MM.1S (cell line): Measurements from ENCODE around the gene LRRC31.

ENCODE experiments used
- DNase-seq: peaks from one replicate; pipeline ENCODE4 v3.0.0-alpha.2; 2015
- H2AFZ ChIP-seq: fragments of 300-600 bp; sonication (generic); 2 replicates; pipeline ENCODE4 v1.6.0; 2016; ENCODE audit warnings: antibody characterized with exemption, low read length
- H3F3A ChIP-seq: fragments of 300-600 bp; sonication (generic); 2 replicates; pipeline ENCODE4 v1.6.1; 2016; ENCODE audit warnings: mild to moderate bottlenecking, antibody characterized with exemption, low read length, moderate library complexity, mixed read lengths; ENCODE audit not compliant: insufficient read depth
- H3K27ac ChIP-seq: fragments of 300-600 bp; sonication (generic); 2 replicates; pipeline ENCODE4 v1.5.1; 2016; ENCODE audit warnings: mild to moderate bottlenecking, low read length
- H3K27me3 ChIP-seq: fragments of 300-600 bp; sonication (generic); replicated peaks from 2 replicates; pipeline ENCODE4 v1.6.0; 2016; ENCODE audit warnings: low read length; ENCODE audit not compliant: insufficient read depth
- H3K36me3 ChIP-seq: fragments of 300-600 bp; sonication (generic); replicated peaks from 2 replicates; pipeline ENCODE4 v1.6.1; 2016; ENCODE audit warnings: mild to moderate bottlenecking, low read length, mixed read lengths; ENCODE audit not compliant: insufficient read depth
- H3K4me1 ChIP-seq: fragments of 300-600 bp; sonication (generic); 2 replicates; pipeline ENCODE4 v1.6.1; 2016; ENCODE audit warnings: low read length, mixed read lengths
- H3K4me2 ChIP-seq: fragments of 300-600 bp; sonication (generic); 2 replicates; pipeline ENCODE4 v1.6.0; 2016; ENCODE audit warnings: low read depth, low read length
- H3K4me3 ChIP-seq: fragments of 300-600 bp; sonication (generic); 2 replicates; pipeline ENCODE4 v1.5.1; 2016; ENCODE audit warnings: low read length, mixed read lengths
- H3K79me2 ChIP-seq: fragments of 300-600 bp; sonication (generic); 2 replicates; pipeline ENCODE4 v1.6.1; 2016; ENCODE audit warnings: mixed run types, low read length, mixed read lengths
- H3K9ac ChIP-seq: fragments of 300-600 bp; sonication (generic); 2 replicates; pipeline ENCODE4 v1.6.1; 2016; ENCODE audit warnings: low read length, mixed read lengths
- H3K9me2 ChIP-seq: fragments of 300-600 bp; sonication (generic); replicated peaks from 2 replicates; pipeline ENCODE4 v1.6.1; 2016; ENCODE audit warnings: mild to moderate bottlenecking, low read length, mixed read lengths; ENCODE audit not compliant: insufficient read depth
- H3K9me3 ChIP-seq: fragments of 300-600 bp; sonication (generic); replicated peaks from 2 replicates; pipeline ENCODE4 v1.6.1; 2016; ENCODE audit warnings: mild to moderate bottlenecking, low read length, mixed read lengths; ENCODE audit not compliant: insufficient read depth
- H4K20me1 ChIP-seq: fragments of 300-600 bp; sonication (generic); 2 replicates; pipeline ENCODE4 v1.6.1; 2016; ENCODE audit warnings: mild to moderate bottlenecking, low read length, moderate library complexity, mixed read lengths; ENCODE audit not compliant: insufficient read depth
- CTCF ChIP-seq: fragments of 300-600 bp; sonication (generic); IDR thresholded peaks from 2 replicates; pipeline ENCODE4 v1.5.1; 2016; ENCODE audit warnings: antibody characterized with exemption, low read length, mixed read lengths
- EZH2 ChIP-seq: fragments of 300-600 bp; sonication (generic); optimal IDR thresholded peaks from 2 replicates; pipeline ENCODE3; 2017; ENCODE audit warnings: low read depth, mild to moderate bottlenecking, antibody characterized with exemption, low read length, mixed read lengths
- EZH2phosphoT487 ChIP-seq: fragments of 300-600 bp; sonication (generic); IDR thresholded peaks from 2 replicates; pipeline ENCODE4 v1.6.1; 2018; ENCODE audit warnings: antibody characterized with exemption, low read length

Gene LRRC31

GRCh38 chr3:169869484-169870220 lies at the start of gene LRRC31:
TSS of gene LRRC31 (minus strand) at chr3:169869935. CDS start at chr3:169869807, 128 bp downstream.
- no peaks in the 10 kb centered on the region for H3K36me3 ChIP-seq
- no peak for DNase-seq
- no peak within 1 kb of the TSS for H3K4me3 ChIP-seq
- H3K9me3 ChIP-seq: no peaks in the 10 kb centered on the region
- no peaks in the 10 kb centered on the region for H3F3A ChIP-seq
- H3K79me2 ChIP-seq: no peaks in the 10 kb centered on the region
- H4K20me1 ChIP-seq: no peaks in the 10 kb centered on the region
- H3K4me2 ChIP-seq: no peak within 1 kb of the TSS
- no peaks in the 10 kb centered on the region for H3K27me3 ChIP-seq
- H3K27ac ChIP-seq: no peak within 1 kb of the TSS
- TF ChIP-seq CTCF (no peak), EZH2 (no peak), EZH2phosphoT487 (no peak)
- 0 out of 2 replicates have a peak, but pooled peaks cover 3% of the 10 kb centered on the region for H3K4me1 ChIP-seq
- H2AFZ ChIP-seq: no peak within 1 kb of the TSS
- no peak within 1 kb of the TSS for H3K9ac ChIP-seq
- H3K9me2 ChIP-seq: no peaks in the 10 kb centered on the region

GRCh38 chr3:169914321-169914720 lies 44.6 kb upstream of the LRRC31 start:
- Histone ChIP-seq H3K27me3 (no peaks in the 10 kb centered on the region), H3F3A (no peaks in the 10 kb centered on the region), H3K4me1 (no peaks in the 10 kb centered on the region), H3K9ac (no peak overlapping the region), H3K9me2 (no peaks in the 10 kb centered on the region), H3K27ac (no peak overlapping the region), H2AFZ (no peak overlapping the region), H3K36me3 (no peaks in the 10 kb centered on the region), H4K20me1 (no peaks in the 10 kb centered on the region), H3K79me2 (no peaks in the 10 kb centered on the region), H3K4me3 (no peak overlapping the region), H3K9me3 (no peaks in the 10 kb centered on the region), H3K4me2 (no peak overlapping the region)
- no peak for TF ChIP-seq EZH2
- TF ChIP-seq EZH2phosphoT487: no peak
- TF ChIP-seq CTCF: no peak
- no peak for DNase-seq

GRCh38 chr3:169913323-169913722 lies 43.6 kb upstream of the LRRC31 start:
- Histone ChIP-seq H3K4me3 (no peak overlapping the region), H3K79me2 (no peaks in the 10 kb centered on the region), H2AFZ (no peak overlapping the region), H4K20me1 (no peaks in the 10 kb centered on the region), H3K36me3 (no peaks in the 10 kb centered on the region), H3K4me2 (no peak overlapping the region), H3K9me2 (no peaks in the 10 kb centered on the region), H3K27me3 (no peaks in the 10 kb centered on the region), H3F3A (no peaks in the 10 kb centered on the region), H3K9ac (no peak overlapping the region), H3K27ac (no peak overlapping the region), H3K9me3 (no peaks in the 10 kb centered on the region), H3K4me1 (no peaks in the 10 kb centered on the region)
- DNase-seq: no peak
- TF ChIP-seq EZH2phosphoT487 (no peak), CTCF (no peak), EZH2 (no peak)
